Breast epithelium (tissue), 3 donors: ENCODE results near the gene LSAMP.

Experiments used
- POLR2A ChIP-seq: fragments of 450-650 bp; IDR thresholded peaks from one replicate; pipeline ENCODE4 v1.6.1; 2016; ENCODE audit warnings: antibody characterized with exemption, mild to moderate bottlenecking, moderate library complexity
- POLR2AphosphoS5 ChIP-seq, 3 donors: sonication (generic); formaldehyde crosslinking; IDR thresholded peaks; one replicate each; pipeline ENCODE4 v1.6.1; 2017; ENCODE audit warnings: antibody characterized with exemption in 3 of 3
- TF ChIP-seq, protein P1 (sequence below), 3 donors: fragments of 450-650 bp; IDR thresholded peaks; one replicate each; pipeline ENCODE4 v1.5.1; 2016 to 2017; ENCODE audit warnings: antibody characterized with exemption in 3 of 3, mild to moderate bottlenecking in 3 of 3, moderate library complexity in 3 of 3

DNA sequence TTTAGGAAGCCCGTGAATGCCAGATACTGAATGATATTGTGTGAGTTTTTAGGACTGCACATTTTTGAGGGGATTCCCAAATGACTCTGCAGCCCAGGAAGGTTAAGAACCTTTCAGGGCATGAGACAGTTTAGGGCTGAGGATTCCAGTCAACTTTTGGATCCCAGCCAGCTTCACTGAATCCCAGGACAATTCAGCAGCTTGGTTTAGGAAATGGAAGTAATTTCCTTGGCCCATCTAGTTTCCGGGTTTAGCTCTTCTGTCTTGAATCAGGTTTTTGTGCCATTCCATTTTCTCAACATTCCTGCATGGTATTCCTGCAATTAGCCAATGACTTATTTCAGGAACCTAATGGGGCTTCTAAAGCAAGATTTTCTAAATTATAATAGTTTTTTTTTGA, 253.9 kb downstream of the LSAMP start:
- TF ChIP-seq, protein P1, sequence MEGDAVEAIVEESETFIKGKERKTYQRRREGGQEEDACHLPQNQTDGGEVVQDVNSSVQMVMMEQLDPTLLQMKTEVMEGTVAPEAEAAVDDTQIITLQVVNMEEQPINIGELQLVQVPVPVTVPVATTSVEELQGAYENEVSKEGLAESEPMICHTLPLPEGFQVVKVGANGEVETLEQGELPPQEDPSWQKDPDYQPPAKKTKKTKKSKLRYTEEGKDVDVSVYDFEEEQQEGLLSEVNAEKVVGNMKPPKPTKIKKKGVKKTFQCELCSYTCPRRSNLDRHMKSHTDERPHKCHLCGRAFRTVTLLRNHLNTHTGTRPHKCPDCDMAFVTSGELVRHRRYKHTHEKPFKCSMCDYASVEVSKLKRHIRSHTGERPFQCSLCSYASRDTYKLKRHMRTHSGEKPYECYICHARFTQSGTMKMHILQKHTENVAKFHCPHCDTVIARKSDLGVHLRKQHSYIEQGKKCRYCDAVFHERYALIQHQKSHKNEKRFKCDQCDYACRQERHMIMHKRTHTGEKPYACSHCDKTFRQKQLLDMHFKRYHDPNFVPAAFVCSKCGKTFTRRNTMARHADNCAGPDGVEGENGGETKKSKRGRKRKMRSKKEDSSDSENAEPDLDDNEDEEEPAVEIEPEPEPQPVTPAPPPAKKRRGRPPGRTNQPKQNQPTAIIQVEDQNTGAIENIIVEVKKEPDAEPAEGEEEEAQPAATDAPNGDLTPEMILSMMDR (IDR thresholded peaks at IDR 0.05), result no peak
- TF ChIP-seq POLR2A, result no peak
- no peak for TF ChIP-seq POLR2AphosphoS5 (IDR thresholded peaks at IDR 0.05)
